CD4-positive, alpha-beta T cell treated with Interleukin-6 at 100 ng/mL for 8 hours (primary cell): ENCODE measurements around the gene DAGLB.
"Not testable (repeated sequence)": the region's sequence is repeated elsewhere in the genome, so short reads cannot be mapped to it uniquely, and the experiment has no call there.

Source experiments
- DNase-seq: peaks from one replicate; pipeline ENCODE4 v3.0.0-alpha.2; 2020; ENCODE audit warnings: mixed read lengths, low spot score

Gene DAGLB

GRCh38 chr7:6397759-6398495 lies 49.8 kb downstream of the DAGLB start:
- DNase-seq = not testable (repeated sequence)

GRCh38 chr7:6395898-6396595 lies 51.7 kb downstream of the DAGLB start:
- no peak for DNase-seq

GRCh38 chr7:6394114-6394513 lies 53.6 kb downstream of the DAGLB start:
- DNase-seq = no peak

GRCh38 chr7:6393667-6394056 lies 54.1 kb downstream of the DAGLB start:
- no peak for DNase-seq

GRCh38 chr7:6392712-6393666 lies 54.8 kb downstream of the DAGLB start:
- DNase-seq = peak; percentile 22

- DNase-seq = no peak
Measured at GRCh38 chr7:6389728-6390127, 58.0 kb downstream of the DAGLB start.

GRCh38 chr7:6387734-6388294 lies 59.9 kb downstream of the DAGLB start:
- no peak for DNase-seq

- no peak for DNase-seq
Measured at GRCh38 chr7:6386779-6387178, 61.0 kb downstream of the DAGLB start.

GRCh38 chr7:6385909-6386560 lies 61.7 kb downstream of the DAGLB start:
- no peak for DNase-seq

GRCh38 chr7:6385110-6385781 lies 62.5 kb downstream of the DAGLB start:
- DNase-seq = no peak

- no peak for DNase-seq
Measured at GRCh38 chr7:6384327-6384726, 63.4 kb downstream of the DAGLB start.

GRCh38 chr7:6382817-6383216 lies 64.9 kb downstream of the DAGLB start:
- no peak for DNase-seq

GRCh38 chr7:6381846-6382245 lies 65.9 kb downstream of the DAGLB start:
- not testable (repeated sequence) for DNase-seq

- DNase-seq = no peak
Measured at GRCh38 chr7:6380310-6381095, 67.3 kb downstream of the DAGLB start.

GRCh38 chr7:6379886-6380285 lies 67.9 kb downstream of the DAGLB start:
- no peak for DNase-seq

GRCh38 chr7:6378556-6378955 lies 69.2 kb downstream of the DAGLB start:
- not testable (repeated sequence) for DNase-seq

GRCh38 chr7:6376820-6377219 lies 70.9 kb downstream of the DAGLB start:
- no peak for DNase-seq

- no peak for DNase-seq
Measured at GRCh38 chr7:6375348-6376101, 72.2 kb downstream of the DAGLB start.

GRCh38 chr7:6367701-6368211 lies 80.0 kb downstream of the DAGLB start:
- no peak for DNase-seq
